GM21367 (cell line): ENCODE results near the gene WDR36.
"Not testable (repeated sequence)": the region's sequence is repeated elsewhere in the genome, so short reads cannot be mapped to it uniquely, and the experiment has no call there.

Experiments used
- ATAC-seq: cut with Tn5 transposase; IDR thresholded peaks from one replicate; pipeline ENCODE4 v1.9.1; 2021; ENCODE audit not compliant: unreplicated experiment

Gene WDR36

GRCh38 chr5:111134864-111135263, 42.7 kb downstream of the WDR36 start:
- ATAC-seq, result no peak

- no peak for ATAC-seq
Measured at GRCh38 chr5:111135363-111135762, 43.2 kb downstream of the WDR36 start.

- ATAC-seq, result no peak
Measured at GRCh38 chr5:111135946-111136345, 43.8 kb downstream of the WDR36 start.

GRCh38 chr5:111138096-111138495, 45.9 kb downstream of the WDR36 start:
- ATAC-seq, result no peak

- ATAC-seq, result not testable (repeated sequence)
Measured at GRCh38 chr5:111141471-111141870, 49.3 kb downstream of the WDR36 start.

GRCh38 chr5:111142932-111143331, 50.8 kb downstream of the WDR36 start:
- ATAC-seq, result no peak

- ATAC-seq, result peak; percentile 27
Measured at GRCh38 chr5:111143910-111144309, 51.8 kb downstream of the WDR36 start.

GRCh38 chr5:111144352-111144930, 52.3 kb downstream of the WDR36 start:
- ATAC-seq, result peak; percentile 94

GRCh38 chr5:111146053-111146452, 53.9 kb downstream of the WDR36 start:
- ATAC-seq, result no peak

GRCh38 chr5:111147502-111147901, 55.4 kb downstream of the WDR36 start:
- ATAC-seq, result no peak

- no peak for ATAC-seq
Measured at GRCh38 chr5:111151998-111152397, 59.9 kb downstream of the WDR36 start.

- ATAC-seq, result no peak
Measured at GRCh38 chr5:111153483-111153882, 61.3 kb downstream of the WDR36 start.

- ATAC-seq, result no peak
Measured at GRCh38 chr5:111153945-111154344, 61.8 kb downstream of the WDR36 start.

GRCh38 chr5:111158105-111158744, 66.1 kb downstream of the WDR36 start:
- ATAC-seq, result peak; percentile 67

- ATAC-seq, result no peak
Measured at GRCh38 chr5:111159845-111160244, 67.7 kb downstream of the WDR36 start.

- no peak for ATAC-seq
Measured at GRCh38 chr5:111163000-111163399, 70.9 kb downstream of the WDR36 start.

GRCh38 chr5:111165058-111165457, 72.9 kb downstream of the WDR36 start:
- no peak for ATAC-seq

- no peak for ATAC-seq
Measured at GRCh38 chr5:111167551-111167950, 75.4 kb downstream of the WDR36 start.

- no peak for ATAC-seq
Measured at GRCh38 chr5:111168608-111169007, 76.5 kb downstream of the WDR36 start.

GRCh38 chr5:111169269-111169668, 77.1 kb downstream of the WDR36 start:
- no peak for ATAC-seq

GRCh38 chr5:111170279-111170678, 78.1 kb downstream of the WDR36 start:
- ATAC-seq, result no peak

GRCh38 chr5:111172504-111172903, 80.4 kb downstream of the WDR36 start:
- no peak for ATAC-seq

GRCh38 chr5:111173476-111173875, 81.3 kb downstream of the WDR36 start:
- no peak for ATAC-seq
